Caco-2 (cell line): ENCODE results near the gene DRC1. TPM values are rescaled to one million over a fixed set of nuclear protein-coding genes. Genes with fewer than 3 reads are reported as not detected.
A peak's percentile ranks its signal among the peaks of the same experiment; 100 is the strongest.

Source experiments
- BruUV-seq: library from RNA; stranded (reverse); fragments of 400-500 nt; replicated peaks from 2 replicates; lab custom pipeline; 2021; lab: Mats Ljungman, UMichigan
- CTCF ChIA-PET: fragments of 300-600 bp; sonication (Branson Sonifier 250); formaldehyde crosslinking; loops from one replicate; lab custom pipeline; 2022; ENCODE audit warnings: antibody characterized with exemption; lab: Charles Lee
- POLR2A ChIA-PET: fragments of 300-600 bp; sonication (Branson Sonifier 250); formaldehyde crosslinking; loops from one replicate; lab custom pipeline; 2022; ENCODE audit warnings: antibody characterized with exemption; lab: Charles Lee
- DNase-seq, 2 experiments: peaks; one replicate each; pipeline versions ENCODE4 v3.0.0 to v3.0.0-alpha.2; 2020 to 2022
- H3K27me3 ChIP-seq: replicated peaks from 2 replicates; pipeline ENCODE4 v1.6.0; 2011; ENCODE audit warnings: low read length; ENCODE audit not compliant: control insufficient read depth, insufficient read depth
- H3K36me3 ChIP-seq: 2 replicates; pipeline ENCODE4 v1.5.1; 2011; ENCODE audit warnings: low read length; ENCODE audit not compliant: control insufficient read depth, insufficient read depth
- H3K4me1 ChIP-seq: fragments of 250-450 bp; sonication (Bioruptor Pico); 2 replicates; pipeline ENCODE4 v1.5.1; 2020; ENCODE audit warnings: mild to moderate bottlenecking
- H3K4me3 ChIP-seq: 2 replicates; pipeline ENCODE4 v1.5.1; 2011; ENCODE audit warnings: low read depth, mild to moderate bottlenecking, control low read depth, low read length
- H3K9me3 ChIP-seq: fragments of 250-450 bp; sonication (Bioruptor Pico); 2 replicates; pipeline ENCODE4 v1.5.1; 2020; ENCODE audit warnings: mild to moderate bottlenecking, moderate library complexity
- H3K27ac Mint-ChIP-seq: one replicate; pipeline ENCODE4 v1.8.0; 2022; ENCODE audit warnings: mixed read lengths; ENCODE audit not compliant: unreplicated experiment
- H3K27me3 Mint-ChIP-seq: one replicate; pipeline ENCODE4 v1.8.0; 2022; ENCODE audit warnings: mixed read lengths; ENCODE audit not compliant: insufficient read depth, unreplicated experiment
- H3K36me3 Mint-ChIP-seq: one replicate; pipeline ENCODE4 v1.8.0; 2022; ENCODE audit warnings: mild to moderate bottlenecking, mixed read lengths; ENCODE audit not compliant: insufficient read depth, unreplicated experiment
- H3K4me1 Mint-ChIP-seq: one replicate; pipeline ENCODE4 v1.8.0; 2022; ENCODE audit warnings: low read depth, mixed read lengths; ENCODE audit not compliant: unreplicated experiment
- H3K4me3 Mint-ChIP-seq: one replicate; pipeline ENCODE4 v1.8.0; 2022; ENCODE audit warnings: mild to moderate bottlenecking, moderate library complexity, mixed read lengths; ENCODE audit not compliant: unreplicated experiment
- H3K9me3 Mint-ChIP-seq: one replicate; pipeline ENCODE4 v1.8.0; 2022; ENCODE audit warnings: mixed read lengths; ENCODE audit not compliant: unreplicated experiment
- intact Hi-C: fragments of 100-400 bp; cut with micrococcal nuclease; formaldehyde crosslinking; loops from one replicate; pipeline ENCODE4 v1.10.0; 2022; ENCODE audit not compliant: unreplicated experiment
- total RNA-seq: library from RNA; stranded (reverse); gene quantifications from 2 replicates; pipeline ENCODE4 v1.2.3, GENCODE V29; 2022
- TF ChIP-seq, protein P1 (sequence below), 2 experiments: fragments of 200-600 bp in 1 of 2; IDR thresholded peaks; 1 replicate in 1 of 2; 2 replicates in 1 of 2; pipeline versions ENCODE4 v1.5.1 to v1.8.0; 2011 to 2022; ENCODE audit warnings: antibody characterized with exemption in 1 of 2, control low read depth in 1 of 2, inconsistent platforms in 1 of 2, low read depth in 1 of 2, low read length in 1 of 2, mild to moderate bottlenecking in 1 of 2, moderate library complexity in 1 of 2; ENCODE audit not compliant: insufficient read depth in 1 of 2, severe bottlenecking in 1 of 2, unreplicated experiment in 1 of 2

Gene DRC1
- total RNA-seq, 1 experiment from 2014 or later, result 1.1 TPM

DNA sequence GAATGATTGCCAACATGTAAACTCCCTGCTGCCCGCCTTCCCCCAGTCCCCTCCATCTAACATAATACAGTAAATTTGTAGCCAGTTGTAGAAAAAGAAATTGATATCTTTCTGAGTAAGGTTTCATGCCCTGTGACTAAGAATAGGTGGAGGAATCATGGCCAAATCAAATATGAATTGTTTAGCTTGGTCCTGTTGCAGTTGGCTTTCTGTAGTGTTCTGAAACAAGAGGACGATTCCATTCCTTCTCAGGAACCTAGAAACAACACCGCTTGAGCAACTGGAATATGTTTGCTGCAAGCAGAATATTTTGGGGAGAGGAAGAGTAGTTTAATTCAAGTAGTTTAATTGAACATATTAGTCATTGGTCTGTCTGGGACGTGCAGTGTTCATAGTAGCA, 7.0 kb upstream of the DRC1 start:
- Histone ChIP-seq H3K4me3 (no peak overlapping the region), H3K27me3 (no peaks in the 10 kb centered on the region), H3K36me3 (no peaks in the 10 kb centered on the region), H3K4me1 (no peaks in the 10 kb centered on the region), H3K9me3 (no peaks in the 10 kb centered on the region)
- no peaks in the 10 kb centered on the region for H3K9me3 Mint-ChIP-seq
- no peak overlapping the region for H3K4me3 Mint-ChIP-seq
- peaks cover 45% of the 10 kb centered on the region for H3K36me3 Mint-ChIP-seq
- POLR2A ChIA-PET, result no interaction called here
- DNase-seq, result no peak
- intact Hi-C loops, result loop anchor here (2.0 kb wide), 1 partner anchor 74 kb away; no protein-coding TSS in a partner anchor
- TF ChIP-seq, protein P1, sequence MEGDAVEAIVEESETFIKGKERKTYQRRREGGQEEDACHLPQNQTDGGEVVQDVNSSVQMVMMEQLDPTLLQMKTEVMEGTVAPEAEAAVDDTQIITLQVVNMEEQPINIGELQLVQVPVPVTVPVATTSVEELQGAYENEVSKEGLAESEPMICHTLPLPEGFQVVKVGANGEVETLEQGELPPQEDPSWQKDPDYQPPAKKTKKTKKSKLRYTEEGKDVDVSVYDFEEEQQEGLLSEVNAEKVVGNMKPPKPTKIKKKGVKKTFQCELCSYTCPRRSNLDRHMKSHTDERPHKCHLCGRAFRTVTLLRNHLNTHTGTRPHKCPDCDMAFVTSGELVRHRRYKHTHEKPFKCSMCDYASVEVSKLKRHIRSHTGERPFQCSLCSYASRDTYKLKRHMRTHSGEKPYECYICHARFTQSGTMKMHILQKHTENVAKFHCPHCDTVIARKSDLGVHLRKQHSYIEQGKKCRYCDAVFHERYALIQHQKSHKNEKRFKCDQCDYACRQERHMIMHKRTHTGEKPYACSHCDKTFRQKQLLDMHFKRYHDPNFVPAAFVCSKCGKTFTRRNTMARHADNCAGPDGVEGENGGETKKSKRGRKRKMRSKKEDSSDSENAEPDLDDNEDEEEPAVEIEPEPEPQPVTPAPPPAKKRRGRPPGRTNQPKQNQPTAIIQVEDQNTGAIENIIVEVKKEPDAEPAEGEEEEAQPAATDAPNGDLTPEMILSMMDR (IDR thresholded peaks at IDR 0.05; ENCODE audit: insufficient read depth in 1 of 2, low read depth in 1 of 2, low read length in 1 of 2, severe bottlenecking in 1 of 2, unreplicated experiment in 1 of 2), result no peak
- no peaks in the 10 kb centered on the region for H3K4me1 Mint-ChIP-seq
- H3K27ac Mint-ChIP-seq, result no peak overlapping the region
- CTCF ChIA-PET, result no interaction called here
- H3K27me3 Mint-ChIP-seq, result no peaks in the 10 kb centered on the region
- no TSS peak for BruUV-seq

DNA sequence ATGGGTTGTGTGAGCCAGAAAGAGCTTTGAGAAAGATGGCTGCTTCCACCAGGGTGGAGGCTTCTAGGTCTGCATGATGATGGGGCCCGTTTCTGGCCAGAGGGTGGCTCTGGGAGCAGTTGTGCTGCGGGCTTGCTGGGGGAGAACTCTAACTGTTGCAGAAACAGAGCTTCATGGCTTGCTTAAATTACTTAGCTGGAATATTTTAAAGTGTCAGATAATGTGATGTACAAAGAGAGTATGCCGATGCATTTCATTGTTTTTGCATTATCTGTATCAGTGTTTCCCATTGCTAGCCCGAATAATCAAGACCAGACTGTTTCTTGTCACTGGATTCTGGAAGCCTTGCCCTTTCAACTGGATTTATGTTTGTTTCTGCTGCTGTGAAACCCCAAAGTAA, 6.3 kb upstream of the DRC1 start:
- Histone ChIP-seq H3K9me3 (no peaks in the 10 kb centered on the region), H3K27me3 (no peaks in the 10 kb centered on the region), H3K4me3 (no peak overlapping the region), H3K36me3 (no peaks in the 10 kb centered on the region), H3K4me1 (no peaks in the 10 kb centered on the region)
- no peaks in the 10 kb centered on the region for H3K27me3 Mint-ChIP-seq
- no peaks in the 10 kb centered on the region for H3K4me1 Mint-ChIP-seq
- ChIA-PET CTCF (interaction anchor here (0.6 to 1.0 kb wide), 3 partner anchors 35 to 74 kb away, joined by 3 to 5 read pairs (median 3); no protein-coding TSS in a partner anchor), POLR2A (no interaction called here)
- no peak overlapping the region for H3K4me3 Mint-ChIP-seq
- TF ChIP-seq, protein P1 (IDR thresholded peaks at IDR 0.05; ENCODE audit: insufficient read depth in 1 of 2, low read depth in 1 of 2, low read length in 1 of 2, severe bottlenecking in 1 of 2, unreplicated experiment in 1 of 2), result peak in 1 of 2 experiments; percentile 37
- no peaks in the 10 kb centered on the region for H3K9me3 Mint-ChIP-seq
- no peak overlapping the region for H3K27ac Mint-ChIP-seq
- H3K36me3 Mint-ChIP-seq, result peaks cover 38% of the 10 kb centered on the region
- intact Hi-C loops, result loop anchor here (2.0 kb wide), 1 partner anchor 73 kb away; no protein-coding TSS in a partner anchor
- BruUV-seq, result no TSS peak
- peak in 1 of 2 experiments; percentile 21 for DNase-seq

DNA sequence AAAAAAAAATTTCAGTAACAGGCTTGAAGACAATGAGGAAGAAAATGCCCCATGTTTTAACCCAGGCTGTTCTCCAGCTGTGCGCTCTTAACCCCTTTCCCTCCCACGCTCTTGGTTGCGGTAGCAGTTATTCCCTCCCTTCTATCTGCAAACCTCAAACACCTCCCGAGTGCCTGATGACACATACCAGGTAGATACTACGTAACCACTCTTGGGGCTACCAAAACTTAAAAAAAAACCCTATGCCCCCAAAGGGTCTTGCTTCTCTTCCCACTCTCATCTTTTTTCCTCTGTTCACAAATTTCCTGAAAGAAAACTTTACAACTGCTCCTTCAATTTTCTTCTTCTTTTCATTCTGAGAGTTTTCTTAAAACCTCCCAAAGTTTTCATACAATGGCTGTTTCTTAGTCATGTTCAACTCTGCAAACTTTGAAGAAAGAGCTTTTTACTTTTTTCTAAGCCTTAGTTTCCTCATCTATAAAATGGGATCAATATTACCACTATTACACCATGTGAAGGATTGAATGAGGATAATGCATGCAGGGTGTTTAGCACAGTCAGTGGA, 4.9 kb upstream of the DRC1 start:
- TF ChIP-seq, protein P1 (IDR thresholded peaks at IDR 0.05; ENCODE audit: insufficient read depth in 1 of 2, low read depth in 1 of 2, low read length in 1 of 2, severe bottlenecking in 1 of 2, unreplicated experiment in 1 of 2), result no peak
- H3K27me3 ChIP-seq, result no peaks in the 10 kb centered on the region
- H3K36me3 Mint-ChIP-seq, result peaks cover 29% of the 10 kb centered on the region
- BruUV-seq, result no TSS peak
- no peaks in the 10 kb centered on the region for H3K9me3 ChIP-seq
- ChIA-PET CTCF (interaction anchor here (0.6 kb wide), 1 partner anchor 9 kb away, joined by 5 read pairs; no protein-coding TSS in a partner anchor), POLR2A (no interaction called here)
- no peak overlapping the region for H3K4me3 ChIP-seq
- no peak overlapping the region for H3K27ac Mint-ChIP-seq
- H3K36me3 ChIP-seq, result no peaks in the 10 kb centered on the region
- no peaks in the 10 kb centered on the region for H3K4me1 ChIP-seq
- H3K27me3 Mint-ChIP-seq, result no peaks in the 10 kb centered on the region
- no peaks in the 10 kb centered on the region for H3K9me3 Mint-ChIP-seq
- H3K4me1 Mint-ChIP-seq, result no peaks in the 10 kb centered on the region
- no peak overlapping the region for H3K4me3 Mint-ChIP-seq
- intact Hi-C loops, result no loop called here
- DNase-seq, result no peak
